K562 (cell line): ENCODE data around the gene PPM1M. TPM values are rescaled to one million over a fixed set of nuclear protein-coding genes. Genes with fewer than 3 reads are reported as not detected.
A peak's percentile ranks its signal among the peaks of the same experiment; 100 is the strongest.

ENCODE experiments used
- ATAC-seq: fragments of 200-7000 bp; cut with Tn5 transposase; 3 replicates; pipeline ENCODE4 v1.9.1; 2020; ENCODE audit warnings: moderate library complexity
- BruUV-seq: library from RNA; stranded (reverse); fragments of 400-500 nt; replicated peaks from 2 replicates; lab custom pipeline; 2021; lab: Mats Ljungman, UMichigan
- CTCF ChIA-PET: fragments of 300-600 bp; formaldehyde crosslinking; extraction: SDS; loops from one replicate; lab custom pipeline; 2021; ENCODE audit warnings: low intra/inter-chr PET ratio; lab: Yijun Ruan, JAX
- POLR2A ChIA-PET: fragments of 300-600, 350-650 bp; sonication (Branson Sonifier 250); formaldehyde crosslinking; extraction: SDS; loops from one replicate; lab custom pipeline; 2021; ENCODE audit warnings: antibody characterized with exemption, inconsistent platforms; lab: Yijun Ruan, JAX
- DNase-seq, 4 experiments: peaks; one replicate each; pipeline versions ENCODE4 v3.0.0 to v3.0.0-alpha.2; 2011 to 2018; ENCODE audit warnings: low spot score in 3 of 4, mixed read lengths in 3 of 4; ENCODE audit errors: extremely low read depth in 1 of 4
- FAIRE-seq: peaks from 2 replicates; lab custom pipeline; 2011; peaks lifted over from hg19 to GRCh38; lab: Jason Lieb, UNC
- H2AFZ ChIP-seq: 2 replicates; pipeline ENCODE4 v1.6.0; 2011; ENCODE audit warnings: low read depth, low read length, control low read depth, inconsistent platforms
- H3K27ac ChIP-seq: fragments of 200-600 bp; 3 replicates; pipeline ENCODE4 v1.8.0; 2011; ENCODE audit warnings: low read depth, mild to moderate bottlenecking, control low read depth, inconsistent platforms, low read length, moderate library complexity, mixed read lengths; ENCODE audit errors: extremely low read depth
- H3K27me3 ChIP-seq, 2 experiments: fragments of 300-600 bp in 1 of 2; 2 replicates in 1 of 2; 3 replicates in 1 of 2; pipeline versions ENCODE4 v1.6.0 to v1.8.0; 2011; ENCODE audit warnings: inconsistent platforms in 2 of 2, low read length in 2 of 2, mild to moderate bottlenecking in 1 of 2, mixed read lengths in 1 of 2, moderate library complexity in 1 of 2; ENCODE audit not compliant: control insufficient read depth in 2 of 2, insufficient read depth in 2 of 2
- H3K36me3 ChIP-seq: fragments of 300-600 bp; 3 replicates; pipeline ENCODE4 v1.8.0; 2011; ENCODE audit warnings: mild to moderate bottlenecking, low read length, inconsistent platforms; ENCODE audit not compliant: control insufficient read depth, insufficient read depth
- H3K4me1 ChIP-seq, 2 experiments: fragments of 200-600 bp in 1 of 2; replicated peaks in 1 of 2; 2 replicates in 1 of 2; 3 replicates in 1 of 2; pipeline versions ENCODE4 v1.5.1 to v1.8.0; 2011; ENCODE audit warnings: inconsistent platforms in 2 of 2, low read length in 2 of 2, mild to moderate bottlenecking in 1 of 2, mixed read lengths in 1 of 2, moderate library complexity in 1 of 2; ENCODE audit not compliant: control insufficient read depth in 2 of 2, insufficient read depth in 2 of 2
- H3K4me2 ChIP-seq: 2 replicates; pipeline ENCODE4 v1.6.1; 2011; ENCODE audit warnings: low read length, control low read depth, inconsistent platforms, mixed read lengths; ENCODE audit not compliant: insufficient read depth
- H3K4me3 ChIP-seq: fragments of 200-600 bp; sonication (generic), shearing (Covaris generic); 2 replicates; pipeline ENCODE4 v1.5.1; 2016; ENCODE audit warnings: control low read depth, inconsistent platforms
- H3K79me2 ChIP-seq: fragments of 200-600 bp; 3 replicates; pipeline ENCODE4 v1.8.0; 2011; ENCODE audit warnings: low read length, inconsistent platforms; ENCODE audit not compliant: control insufficient read depth, insufficient read depth
- H3K9ac ChIP-seq, 2 experiments: 2 replicates each; pipeline versions ENCODE4 v1.6.0 to v1.6.1; 2011; ENCODE audit warnings: low read depth in 2 of 2, low read length in 2 of 2, control low read depth in 1 of 2, inconsistent platforms in 1 of 2, mild to moderate bottlenecking in 1 of 2, mixed read lengths in 1 of 2; ENCODE audit not compliant: insufficient read depth in 1 of 2
- H3K9me1 ChIP-seq: one replicate; pipeline ENCODE4 v1.6.0; 2011; ENCODE audit warnings: inconsistent platforms, mild to moderate bottlenecking, low read length, moderate library complexity; ENCODE audit not compliant: control insufficient read depth, insufficient read depth
- H3K9me3 ChIP-seq: replicated peaks from 2 replicates; pipeline ENCODE4 v1.5.1; 2011; ENCODE audit warnings: low read depth, low read length, inconsistent platforms; ENCODE audit not compliant: control insufficient read depth, insufficient read depth
- H4K20me1 ChIP-seq: replicated peaks from 2 replicates; pipeline ENCODE4 v1.6.1; 2011; ENCODE audit warnings: low read length, inconsistent platforms, mixed read lengths; ENCODE audit not compliant: control insufficient read depth, insufficient read depth
- ARID1B ChIP-seq: fragments of 450-650 bp; IDR thresholded peaks from 2 replicates; pipeline ENCODE4 v1.6.1; 2016; ENCODE audit warnings: antibody characterized with exemption, mild to moderate bottlenecking, inconsistent platforms
- MTA2 ChIP-seq: fragments of 450-650 bp; IDR thresholded peaks from 2 replicates; pipeline ENCODE4 v1.6.1; 2016; ENCODE audit warnings: low read depth
- POLR2G ChIP-seq: fragments of 200-400 bp; formaldehyde crosslinking; IDR thresholded peaks from 2 replicates; pipeline ENCODE4 v1.6.1; 2017; ENCODE audit warnings: low read depth, mild to moderate bottlenecking, antibody characterized with exemption, low read length, moderate library complexity
- RAD21 ChIP-seq, 2 experiments: fragments of 250-450 bp in 1 of 2; fragments of 450-650 bp in 1 of 2; sonication (Bioruptor Pico) in 1 of 2; formaldehyde crosslinking in 1 of 2; IDR thresholded peaks in 1 of 2; conservative IDR thresholded peaks in 1 of 2; 2 replicates each; pipeline versions ENCODE4 v1.4.0 to v1.8.0; 2020 to 2022; ENCODE audit warnings: mild to moderate bottlenecking in 2 of 2, moderate library complexity in 1 of 2
- RBFOX2 ChIP-seq: fragments of 200-400 bp; formaldehyde crosslinking; IDR thresholded peaks from 2 replicates; pipeline ENCODE4 v1.6.1; 2017; ENCODE audit warnings: low read depth, mild to moderate bottlenecking, low read length, moderate library complexity
- SNIP1 ChIP-seq: fragments of 450-650 bp; IDR thresholded peaks from 2 replicates; pipeline ENCODE4 v1.7.1; 2017; ENCODE audit warnings: low read depth, mild to moderate bottlenecking
- ZNF140 ChIP-seq: fragments of 250-450 bp; sonication (Bioruptor Pico); IDR thresholded peaks from 2 replicates; pipeline ENCODE4 v1.8.0; 2021; ENCODE audit warnings: moderate library complexity, mild to moderate bottlenecking, inconsistent platforms
- ZNF217 ChIP-seq: sonication (generic); formaldehyde crosslinking; IDR thresholded peaks from 2 replicates; pipeline ENCODE4 v1.8.0; 2022; ENCODE audit warnings: mild to moderate bottlenecking, missing genetic modification reagents
- ZNF311 ChIP-seq: fragments of 250-450 bp; sonication (Bioruptor Pico); IDR thresholded peaks from 2 replicates; pipeline ENCODE4 v1.4.0; 2020; ENCODE audit warnings: mild to moderate bottlenecking, moderate library complexity
- WGBS: fragments of 100-300 bp; shearing (Covaris generic); methylation state at CpG from one replicate; pipeline ENCODE4 v1.1.6; 2016; ENCODE audit warnings: low coverage, mixed read lengths; ENCODE audit not compliant: insufficient coverage; ENCODE audit errors: missing lambda C conversion rate; 5-methylcytosine and 5-hydroxymethylcytosine counted together
- in situ Hi-C: fragments of 300-500 bp; cut with MboI; formaldehyde crosslinking; loops from 4 replicates; pipeline ENCODE4 v1.15.0; 2018; ENCODE audit warnings: inconsistent platforms, mixed read lengths
- intact Hi-C: fragments of 100-400 bp; cut with micrococcal nuclease; formaldehyde crosslinking; loops from 2 replicates; pipeline ENCODE4 v1.14.2; 2022
- polyA plus RNA-seq, 8 experiments: library from polyadenylated mRNA; depleted of rRNA in 4 of 8; stranded (reverse) in 5 of 8; unstranded in 3 of 8; fragments of >200 nt; fragmentation: Nextera tagmentation in 2 of 8; fragmentation: Illumina TruSeq in 1 of 8; extraction: Ambion mirVana in 2 of 8; extraction: Trizol in 1 of 8; gene quantifications; 2 replicates each; pipeline versions ENCODE4 v1.2.1 to v1.2.3, GENCODE V29; 2011 to 2014; ENCODE audit warnings: inconsistent platforms in 1 of 8, missing spikeins in 1 of 8
- total RNA-seq, 7 experiments: library from RNA; depleted of rRNA in 6 of 7; stranded (reverse); fragments of >200 nt in 6 of 7; fragmentation: Illumina TruSeq in 2 of 7; extraction: Trizol in 2 of 7; gene quantifications; 2 replicates each; pipeline versions ENCODE4 v1.2.1 to v1.2.3, GENCODE V29; 2011 to 2021; ENCODE audit warnings: low replicate concordance in 1 of 7
- TF ChIP-seq, protein P1 (sequence below): sonication (generic); formaldehyde crosslinking; IDR thresholded peaks from 2 replicates; pipeline ENCODE4 v1.8.1; 2023; ENCODE audit warnings: mild to moderate bottlenecking, missing genetic modification reagents
- TF ChIP-seq, protein P2 (sequence below): sonication (generic); formaldehyde crosslinking; IDR thresholded peaks from 2 replicates; pipeline ENCODE4 v1.8.1; 2023; ENCODE audit warnings: missing genetic modification reagents, mild to moderate bottlenecking, borderline replicate concordance

Gene PPM1M
- total and polyA plus RNA-seq, 9 of the 15 experiments (the other 6 are each of a cell fraction or from before 2014, with no cell fraction given) = 1.4 to 9.2 (median 4.4) TPM

DNA sequence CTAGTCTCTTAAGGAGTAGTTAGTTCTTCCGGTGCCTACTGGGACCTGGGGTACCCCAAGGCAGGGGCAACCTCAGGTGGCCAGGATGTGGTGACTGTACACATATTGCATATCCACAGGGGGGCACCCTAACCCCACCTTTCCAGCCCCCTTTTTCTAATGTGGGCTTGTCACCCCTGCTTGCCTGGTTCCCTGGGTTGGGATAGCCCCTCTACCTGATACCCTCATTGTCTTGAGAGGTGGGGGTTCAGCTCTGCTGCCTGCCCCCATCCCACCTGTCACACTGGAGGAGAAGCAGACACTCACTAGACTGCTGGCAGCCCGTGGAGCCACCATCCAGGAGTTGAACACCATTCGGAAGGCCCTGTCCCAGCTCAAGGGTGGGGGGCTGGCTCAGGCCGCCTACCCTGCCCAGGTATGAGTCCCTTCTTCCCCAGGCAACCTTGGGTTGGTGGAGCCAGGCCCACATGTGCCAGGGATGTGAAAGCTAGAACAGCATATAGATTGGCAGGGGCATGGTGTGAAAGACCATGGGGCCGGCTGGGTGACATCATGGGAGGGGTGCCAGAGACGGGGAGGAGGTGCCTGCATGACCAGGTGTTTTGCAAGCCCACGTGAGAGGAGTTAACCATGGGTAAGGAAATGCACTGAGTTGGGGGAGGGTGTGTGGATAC lies 46.1 kb downstream of the PPM1M start (continued):
- TF ChIP-seq, protein P1, sequence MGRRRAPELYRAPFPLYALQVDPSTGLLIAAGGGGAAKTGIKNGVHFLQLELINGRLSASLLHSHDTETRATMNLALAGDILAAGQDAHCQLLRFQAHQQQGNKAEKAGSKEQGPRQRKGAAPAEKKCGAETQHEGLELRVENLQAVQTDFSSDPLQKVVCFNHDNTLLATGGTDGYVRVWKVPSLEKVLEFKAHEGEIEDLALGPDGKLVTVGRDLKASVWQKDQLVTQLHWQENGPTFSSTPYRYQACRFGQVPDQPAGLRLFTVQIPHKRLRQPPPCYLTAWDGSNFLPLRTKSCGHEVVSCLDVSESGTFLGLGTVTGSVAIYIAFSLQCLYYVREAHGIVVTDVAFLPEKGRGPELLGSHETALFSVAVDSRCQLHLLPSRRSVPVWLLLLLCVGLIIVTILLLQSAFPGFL = no peak
- peak; percentile 80 to 87 for TF ChIP-seq RAD21 (CRISPR knock-in tag; conservative IDR thresholded peaks at IDR 0.05 in 1 of 2, IDR thresholded peaks at IDR 0.05 in 1 of 2)
- TF ChIP-seq, all 486 proteins: peak for 10

DNA sequence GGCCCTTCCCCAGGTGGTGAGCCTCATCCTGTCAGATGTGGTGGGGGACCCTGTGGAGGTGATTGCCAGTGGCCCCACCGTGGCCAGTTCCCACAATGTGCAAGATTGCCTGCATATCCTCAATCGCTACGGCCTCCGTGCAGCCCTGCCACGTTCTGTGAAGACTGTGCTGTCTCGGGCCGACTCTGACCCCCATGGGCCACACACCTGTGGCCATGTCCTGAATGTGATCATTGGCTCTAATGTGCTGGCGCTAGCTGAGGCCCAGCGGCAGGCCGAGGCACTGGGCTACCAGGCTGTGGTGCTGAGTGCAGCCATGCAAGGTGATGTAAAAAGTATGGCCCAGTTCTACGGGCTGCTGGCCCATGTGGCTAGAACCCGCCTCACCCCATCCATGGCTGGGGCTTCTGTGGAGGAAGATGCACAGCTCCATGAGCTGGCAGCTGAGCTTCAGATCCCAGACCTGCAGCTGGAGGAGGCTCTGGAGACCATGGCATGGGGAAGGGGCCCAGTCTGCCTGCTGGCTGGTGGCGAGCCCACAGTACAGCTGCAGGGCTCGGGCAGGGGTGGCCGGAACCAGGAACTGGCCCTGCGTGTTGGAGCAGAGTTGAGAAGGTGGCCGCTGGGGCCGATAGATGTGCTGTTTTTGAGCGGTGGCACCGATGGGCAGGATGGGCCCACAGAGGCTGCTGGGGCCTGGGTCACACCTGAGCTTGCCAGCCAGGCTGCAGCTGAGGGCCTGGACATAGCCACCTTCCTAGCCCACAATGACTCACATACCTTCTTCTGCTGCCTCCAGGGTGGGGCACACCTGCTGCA lies 46.9 kb downstream of the PPM1M start:
- Histone ChIP-seq H2AFZ (no peak overlapping the region), H3K4me1 (peaks cover 10 to 28% of the 10 kb centered on the region in 2 experiments; a peak in 4 of 5 replicates), H3K27ac (no peak overlapping the region), H3K4me3 (no peak overlapping the region), H3K4me2 (no peak overlapping the region), H3K36me3 (peaks cover 4% of the 10 kb centered on the region; the same call in 2 of the 3 replicates), H3K9me3 (no peaks in the 10 kb centered on the region), H3K9ac (peak overlapping the region in 1 of 2 experiments; percentile 15; a peak in 1 of 4 replicates), H3K9me1 (peaks cover 3% of the 10 kb centered on the region), H3K27me3 (no peaks in the 10 kb centered on the region), H3K79me2 (peaks cover 10% of the 10 kb centered on the region; the same call in 2 of the 3 replicates), H4K20me1 (no peaks in the 10 kb centered on the region)
- DNase-seq (no peak), FAIRE-seq (no peak), ATAC-seq (no peak)
- in situ Hi-C loops (loop anchor here (5.0 to 10.0 kb wide), 3 partner anchors 50 to 152 kb away; partner anchors contain the start of gene SEMA3G), intact Hi-C loops (loop anchor here (5.0 kb wide), 1 partner anchor 155 kb away; the partner anchor contains the start of gene SEMA3G)
- CTCF ChIA-PET = interaction anchor here (1.9 to 2.4 kb wide), 2 partner anchors 47 to 93 kb away, joined by 10 to 36 read pairs; no protein-coding TSS in a partner anchor
- 84% methylated on average over 13 of the region's 20 CpGs for WGBS
- BruUV-seq = no TSS peak
- POLR2A ChIA-PET = no interaction called here
- TF ChIP-seq POLR2G (peak; percentile 31; the same call in 1 of the 2 replicates), ZNF140 (CRISPR knock-in tag) (no peak), ZNF311 (CRISPR knock-in tag) (no peak), MTA2 (no peak), ARID1B (no peak), RBFOX2 (peak; percentile 48; the same call in 1 of the 2 replicates), SNIP1 (no peak), ZNF217 (no peak)
- TF ChIP-seq, protein P2, sequence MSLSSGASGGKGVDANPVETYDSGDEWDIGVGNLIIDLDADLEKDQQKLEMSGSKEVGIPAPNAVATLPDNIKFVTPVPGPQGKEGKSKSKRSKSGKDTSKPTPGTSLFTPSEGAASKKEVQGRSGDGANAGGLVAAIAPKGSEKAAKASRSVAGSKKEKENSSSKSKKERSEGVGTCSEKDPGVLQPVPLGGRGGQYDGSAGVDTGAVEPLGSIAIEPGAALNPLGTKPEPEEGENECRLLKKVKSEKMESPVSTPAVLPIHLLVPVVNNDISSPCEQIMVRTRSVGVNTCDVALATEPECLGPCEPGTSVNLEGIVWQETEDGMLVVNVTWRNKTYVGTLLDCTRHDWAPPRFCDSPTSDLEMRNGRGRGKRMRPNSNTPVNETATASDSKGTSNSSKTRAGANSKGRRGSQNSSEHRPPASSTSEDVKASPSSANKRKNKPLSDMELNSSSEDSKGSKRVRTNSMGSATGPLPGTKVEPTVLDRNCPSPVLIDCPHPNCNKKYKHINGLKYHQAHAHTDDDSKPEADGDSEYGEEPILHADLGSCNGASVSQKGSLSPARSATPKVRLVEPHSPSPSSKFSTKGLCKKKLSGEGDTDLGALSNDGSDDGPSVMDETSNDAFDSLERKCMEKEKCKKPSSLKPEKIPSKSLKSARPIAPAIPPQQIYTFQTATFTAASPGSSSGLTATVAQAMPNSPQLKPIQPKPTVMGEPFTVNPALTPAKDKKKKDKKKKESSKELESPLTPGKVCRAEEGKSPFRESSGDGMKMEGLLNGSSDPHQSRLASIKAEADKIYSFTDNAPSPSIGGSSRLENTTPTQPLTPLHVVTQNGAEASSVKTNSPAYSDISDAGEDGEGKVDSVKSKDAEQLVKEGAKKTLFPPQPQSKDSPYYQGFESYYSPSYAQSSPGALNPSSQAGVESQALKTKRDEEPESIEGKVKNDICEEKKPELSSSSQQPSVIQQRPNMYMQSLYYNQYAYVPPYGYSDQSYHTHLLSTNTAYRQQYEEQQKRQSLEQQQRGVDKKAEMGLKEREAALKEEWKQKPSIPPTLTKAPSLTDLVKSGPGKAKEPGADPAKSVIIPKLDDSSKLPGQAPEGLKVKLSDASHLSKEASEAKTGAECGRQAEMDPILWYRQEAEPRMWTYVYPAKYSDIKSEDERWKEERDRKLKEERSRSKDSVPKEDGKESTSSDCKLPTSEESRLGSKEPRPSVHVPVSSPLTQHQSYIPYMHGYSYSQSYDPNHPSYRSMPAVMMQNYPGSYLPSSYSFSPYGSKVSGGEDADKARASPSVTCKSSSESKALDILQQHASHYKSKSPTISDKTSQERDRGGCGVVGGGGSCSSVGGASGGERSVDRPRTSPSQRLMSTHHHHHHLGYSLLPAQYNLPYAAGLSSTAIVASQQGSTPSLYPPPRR (CRISPR knock-in tag) = no peak
